Mesenteric fat pad (tissue), 1 donor: ENCODE results near the gene VPS37B. TPM values are rescaled to one million over a fixed set of nuclear protein-coding genes. Genes with fewer than 3 reads are reported as not detected.

Experiments
- DNase-seq: peaks from one replicate; pipeline ENCODE4 v3.0.0-alpha.2; 2020; ENCODE audit warnings: low spot score
- total RNA-seq: library from RNA; stranded (reverse); fragmentation: NEBNext Ultra II Directional; extraction: Animal tissue kit (Norgen Biotek cat#: 25700); gene quantifications from one replicate; pipeline ENCODE4 v1.2.1, GENCODE V29; 2021
- donor health status: DM: yes; HTN: yes; CAD: no.

VPS37B gene
- total RNA-seq, 1 donor from 2014 or later = 27.5 TPM

DNA sequence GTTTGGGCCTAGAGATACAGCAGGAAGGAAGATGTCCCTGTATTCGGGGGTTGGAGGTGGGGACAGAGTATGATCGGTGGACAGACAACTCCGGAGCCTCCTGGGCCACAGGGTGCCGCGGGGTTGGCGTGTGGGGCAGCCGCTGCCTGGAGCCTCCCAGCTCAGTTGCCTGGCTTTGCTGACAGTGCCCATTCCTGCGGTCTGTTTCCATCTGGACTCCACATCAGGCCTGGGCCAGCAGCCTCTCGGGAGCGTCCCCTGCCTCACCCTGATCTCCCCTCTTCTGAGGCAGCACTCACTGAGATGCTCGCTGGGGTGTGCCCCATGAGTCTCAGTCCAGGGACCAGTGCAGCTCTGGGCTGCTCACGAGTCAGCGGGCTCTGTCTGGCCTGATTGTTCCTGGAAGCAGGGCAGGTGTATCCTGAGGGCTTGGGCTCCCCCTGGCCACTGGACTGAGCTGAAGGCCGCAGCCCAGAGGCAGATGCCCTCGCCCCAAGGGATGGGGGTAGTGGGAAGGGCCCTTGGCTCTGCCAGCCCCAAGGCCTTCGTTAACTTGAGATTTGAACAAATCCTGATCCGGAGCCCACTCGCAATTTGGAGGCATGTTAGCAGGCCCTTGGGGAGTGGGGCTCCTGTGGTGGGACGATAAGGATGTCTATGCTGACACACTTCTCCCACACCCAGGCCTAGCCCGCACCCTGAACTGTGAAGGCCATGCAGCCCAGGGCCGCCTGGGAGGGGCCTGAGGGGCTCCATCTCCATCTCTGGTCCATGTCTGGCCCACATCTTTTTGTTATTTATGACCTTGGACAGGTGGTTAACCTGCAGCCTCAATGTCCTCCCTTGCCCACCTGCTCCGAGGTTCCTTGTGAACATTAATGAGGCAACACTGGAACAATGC lies 53.2 kb downstream of the VPS37B start:
- DNase-seq = no peak

DNA sequence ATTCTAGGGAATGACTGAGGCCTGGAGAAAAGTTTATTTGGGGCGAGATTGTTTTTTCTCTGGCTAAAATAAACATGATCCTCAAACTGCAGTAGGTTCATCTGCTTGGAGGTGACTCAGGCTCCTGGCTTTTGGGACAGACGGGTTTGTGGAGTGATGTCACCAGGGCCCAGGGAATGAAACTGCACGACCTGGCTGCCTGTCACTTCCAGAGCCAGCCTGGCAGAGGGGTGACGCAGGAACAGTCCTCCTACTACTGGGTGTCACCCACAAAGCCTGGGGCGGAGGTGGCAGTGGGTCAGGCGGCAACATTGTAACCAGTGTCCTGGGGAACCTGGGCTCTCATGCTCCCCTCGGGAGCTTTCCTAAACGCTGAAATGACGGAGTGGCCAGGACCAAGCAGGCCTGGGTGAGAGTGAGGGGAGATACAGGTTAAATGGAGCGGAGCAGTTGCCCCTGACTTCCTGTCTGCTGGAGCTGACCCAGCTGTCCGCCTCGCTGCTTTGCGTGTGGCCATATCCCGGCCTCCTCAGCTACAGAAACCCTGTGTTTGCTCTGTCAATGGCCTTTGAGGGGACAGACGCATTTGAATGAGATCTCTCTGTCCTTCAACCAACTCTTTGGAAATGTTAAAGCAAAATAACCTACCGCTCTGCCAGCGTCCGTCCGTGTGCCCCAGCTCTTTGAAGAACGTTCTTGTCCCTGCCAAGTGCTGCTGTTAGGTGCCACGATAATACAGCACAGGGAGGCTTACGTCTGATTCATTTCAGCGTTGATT lies 54.2 kb downstream of the VPS37B start:
- no peak for DNase-seq

DNA sequence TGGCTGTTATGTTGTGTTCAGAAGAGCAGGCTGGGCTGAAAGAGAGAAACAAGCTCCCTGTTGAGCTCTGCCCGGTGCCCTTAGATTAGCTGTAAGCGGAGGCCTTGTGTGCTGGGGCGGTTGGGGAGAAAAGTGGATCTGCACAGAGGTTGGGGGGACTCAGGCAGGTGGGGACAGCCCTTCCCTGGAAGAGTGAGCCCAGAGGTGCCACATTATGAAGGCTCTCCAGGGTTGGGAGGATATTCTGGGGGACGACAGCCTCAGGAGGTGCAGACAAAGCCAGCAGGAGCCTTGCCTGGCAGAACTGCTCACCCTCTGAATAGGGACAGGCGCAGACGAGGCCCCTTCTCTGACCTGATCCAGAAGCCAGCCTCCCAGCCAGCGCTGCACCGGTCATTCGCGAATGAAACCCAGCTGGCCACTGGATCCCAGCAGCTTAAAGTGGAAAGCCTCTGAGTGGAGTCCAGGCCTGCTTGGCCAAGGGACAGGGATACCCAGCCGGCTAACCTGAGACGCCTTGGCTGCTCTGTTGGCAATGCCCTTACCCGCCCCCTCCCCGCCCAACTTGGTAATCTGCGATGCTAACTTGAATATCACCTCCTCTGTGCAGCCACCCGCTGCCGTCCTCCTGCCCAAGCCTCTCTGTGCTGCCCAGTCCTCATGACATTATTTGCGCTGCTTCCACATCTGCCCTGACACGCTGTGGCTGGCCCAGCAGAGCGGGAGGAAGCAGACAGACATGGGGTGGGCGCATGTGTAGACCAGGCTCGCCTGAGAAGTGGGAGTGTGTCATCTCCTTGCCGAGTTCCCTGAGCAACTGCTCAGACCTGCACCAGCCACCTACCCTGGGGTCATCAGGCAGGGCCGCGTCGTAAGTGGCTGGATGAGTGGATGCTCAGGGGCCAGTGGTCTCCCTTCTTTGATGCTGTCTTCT lies 55.1 kb downstream of the VPS37B start:
- no peak for DNase-seq

DNA sequence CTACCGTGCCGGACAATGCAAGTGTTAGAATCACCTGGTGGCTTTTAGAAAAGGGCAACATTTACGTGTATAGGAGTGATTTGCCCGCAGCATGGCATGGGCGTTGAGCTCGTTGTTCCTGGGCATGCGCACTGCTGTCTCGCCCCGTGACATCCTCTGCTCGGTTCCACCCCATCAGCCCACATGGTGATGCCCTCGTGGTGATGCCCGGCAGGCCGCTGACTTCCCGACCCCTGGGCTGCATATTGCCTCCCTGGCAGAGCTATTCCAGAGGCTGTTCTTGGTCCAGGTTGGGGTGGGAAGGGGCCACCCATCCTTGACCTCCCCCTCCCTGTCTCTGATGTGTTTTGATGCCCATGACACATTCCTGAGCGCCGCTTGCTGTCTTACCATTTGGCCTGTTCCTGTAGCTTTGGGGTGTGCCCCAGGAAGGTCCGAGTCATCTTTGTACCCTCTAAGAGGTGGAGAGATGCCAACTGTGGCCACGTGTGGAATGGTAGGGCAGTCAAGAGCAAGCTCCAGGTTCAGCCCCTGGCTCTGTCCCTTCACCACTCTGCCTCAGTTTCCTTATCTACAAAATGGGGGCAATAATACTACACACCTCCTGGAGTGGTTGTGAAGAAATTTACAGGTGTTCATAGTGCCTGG lies 55.9 kb downstream of the VPS37B start:
- no peak for DNase-seq

DNA sequence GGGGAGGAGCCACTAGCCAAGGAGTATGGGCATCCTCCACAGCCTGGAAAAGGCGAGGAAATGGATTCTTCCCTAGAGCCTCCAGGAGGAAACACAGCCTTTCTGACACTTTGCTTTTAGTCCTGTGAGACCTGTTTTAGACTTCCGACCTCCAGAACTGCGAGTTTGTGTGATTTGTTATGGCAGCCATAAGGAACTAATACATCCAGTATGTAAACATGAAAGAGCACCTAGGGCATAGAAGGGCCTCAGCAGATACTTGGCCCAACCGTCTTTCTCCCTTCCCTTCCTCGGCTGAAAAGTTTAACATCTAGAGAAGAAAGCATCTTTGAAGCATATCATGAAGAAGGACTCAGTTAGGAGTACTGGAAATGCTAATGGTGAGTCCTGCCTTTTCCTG lies 57.1 kb downstream of the VPS37B start:
- no peak for DNase-seq

DNA sequence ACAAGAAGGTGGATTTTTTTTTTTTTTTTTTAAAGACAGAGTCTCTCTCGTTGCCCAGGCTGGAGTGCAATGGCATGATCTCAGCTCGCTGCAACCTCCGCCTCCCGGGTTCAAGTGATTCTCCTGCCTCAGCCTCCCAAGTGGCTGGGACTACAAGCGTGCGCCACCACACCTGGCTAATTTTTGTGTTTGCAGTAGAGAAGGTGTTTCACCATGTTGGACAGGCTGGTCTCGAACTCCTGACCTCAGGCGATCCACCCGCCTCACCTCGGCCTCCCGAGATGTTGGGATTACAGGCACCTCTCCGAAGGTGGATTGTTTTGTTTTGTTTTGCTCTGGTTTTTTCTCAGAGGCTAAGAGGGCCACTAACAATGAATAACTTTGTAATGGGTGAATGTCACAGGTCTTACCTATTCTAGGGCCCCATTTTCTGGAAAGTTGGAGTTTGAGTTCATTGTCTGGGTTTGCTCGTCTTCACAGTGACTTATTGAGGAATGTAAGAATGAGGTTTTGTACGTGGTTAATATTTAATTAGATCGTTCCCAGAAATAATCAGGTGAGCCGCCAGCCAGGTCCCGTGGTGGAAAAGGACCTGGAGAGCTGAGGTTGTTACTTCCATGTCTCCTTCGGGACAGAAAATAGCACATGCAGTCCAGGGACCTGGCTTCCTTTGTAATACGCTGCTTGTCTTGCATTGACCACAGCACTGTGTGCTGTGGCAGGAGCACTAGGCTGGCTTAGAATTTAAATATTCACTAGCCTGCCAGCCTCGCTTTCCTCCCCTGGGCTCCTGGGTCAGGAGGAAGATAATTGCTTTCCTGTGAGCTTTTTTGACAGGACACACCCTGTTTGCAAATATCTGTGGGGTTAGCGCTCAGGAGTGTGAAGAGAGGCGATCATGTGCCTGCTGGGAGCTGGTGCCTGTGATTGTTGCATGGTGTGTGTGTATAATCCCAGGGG lies 58.3 kb downstream of the VPS37B start:
- no peak for DNase-seq

DNA sequence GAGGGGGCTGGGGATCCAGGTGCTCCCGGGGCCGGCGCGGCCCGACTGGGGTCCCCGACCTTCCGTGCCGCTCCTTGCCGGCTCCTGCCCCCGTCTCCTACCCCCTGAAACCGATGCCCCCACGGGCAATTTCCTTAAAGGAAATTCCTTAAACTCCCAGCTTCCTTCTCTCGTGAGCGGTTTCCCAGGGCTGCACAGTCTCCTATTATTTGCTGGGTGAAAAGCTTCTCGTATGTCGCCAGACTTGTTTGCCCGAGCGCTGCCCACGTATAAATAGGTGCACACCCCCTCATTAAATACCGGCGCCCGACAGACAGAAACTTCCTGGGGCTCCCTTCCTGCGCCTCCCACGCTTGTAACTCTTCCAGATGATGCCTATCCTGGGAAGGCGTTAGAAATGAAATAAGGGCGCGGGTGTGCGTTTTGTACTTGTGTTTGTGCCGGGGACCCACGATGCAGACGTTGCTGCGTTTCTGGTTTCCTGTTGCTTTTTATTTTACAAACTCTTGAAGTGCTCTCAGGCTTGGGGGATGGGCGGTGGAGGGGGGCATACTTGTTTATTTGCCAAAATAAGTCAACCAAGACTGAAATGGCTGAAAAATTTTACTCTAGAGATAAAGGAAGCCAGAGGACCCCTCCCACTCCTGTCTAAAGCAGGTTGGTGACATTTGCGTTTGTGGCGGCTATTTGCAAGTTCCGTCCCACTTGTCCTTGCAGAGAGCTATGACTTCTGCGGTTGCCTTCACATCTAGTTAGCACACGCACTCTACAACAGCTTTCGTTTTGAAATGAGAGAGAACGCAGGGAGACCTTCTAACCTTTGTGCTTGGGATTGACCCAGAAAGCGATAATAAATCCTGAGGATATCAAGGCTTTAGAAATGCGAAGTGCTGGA lies 59.6 kb downstream of the VPS37B start:
- no peak for DNase-seq

- DNase-seq = no peak
Measured at GRCh38 chr12:122835750-122836026, 60.2 kb downstream of the VPS37B start.

GRCh38 chr12:122834921-122835749 lies 60.8 kb downstream of the VPS37B start, which contains the start of gene HIP1R:
HIP1R (plus strand) TSS chr12:122835457; CDS start chr12:122835551, 94 bp downstream.
- no peak for DNase-seq

DNA sequence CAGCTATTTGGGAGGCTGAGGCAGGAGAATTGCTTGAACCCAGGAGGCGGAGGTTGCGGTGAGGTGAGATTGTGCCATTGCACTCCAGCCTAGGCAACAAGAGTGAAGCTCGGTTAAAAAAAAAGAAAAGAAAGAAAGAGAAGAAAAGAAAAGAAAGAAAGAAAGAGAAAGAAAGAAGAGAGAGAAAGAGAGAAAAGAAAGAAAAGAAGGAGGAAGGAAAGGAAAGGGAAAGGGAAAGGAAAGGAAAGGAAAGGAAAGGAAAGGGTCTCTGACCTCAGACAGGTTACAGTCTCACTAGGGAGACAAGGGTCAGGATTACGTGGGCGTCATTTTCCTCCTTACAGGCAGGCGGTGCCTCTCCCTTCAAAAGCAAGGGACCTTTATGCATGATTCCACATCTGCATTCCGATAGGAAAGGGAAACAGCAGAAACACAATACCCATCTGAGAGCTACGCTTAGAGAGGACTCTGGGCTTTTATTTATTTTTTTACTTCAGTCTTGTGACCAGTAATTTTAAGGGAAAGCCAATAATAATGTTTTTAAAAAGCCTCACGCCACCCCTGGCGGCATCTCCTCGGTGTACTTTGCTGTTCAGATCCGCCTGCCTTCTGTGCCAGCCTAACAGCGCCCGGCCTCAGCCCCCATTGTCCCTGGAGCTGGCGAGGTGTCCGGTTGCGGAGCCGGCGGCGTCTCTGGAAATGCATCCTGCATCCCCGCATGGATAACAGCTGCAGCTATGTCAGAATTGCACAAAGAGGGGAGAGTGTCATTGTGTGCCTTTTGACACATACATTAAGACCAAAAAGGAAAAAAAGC lies 61.6 kb downstream of the VPS37B start:
- DNase-seq = no peak

- no peak for DNase-seq
Measured at GRCh38 chr12:122830517-122831214, 65.3 kb downstream of the VPS37B start.

DNA sequence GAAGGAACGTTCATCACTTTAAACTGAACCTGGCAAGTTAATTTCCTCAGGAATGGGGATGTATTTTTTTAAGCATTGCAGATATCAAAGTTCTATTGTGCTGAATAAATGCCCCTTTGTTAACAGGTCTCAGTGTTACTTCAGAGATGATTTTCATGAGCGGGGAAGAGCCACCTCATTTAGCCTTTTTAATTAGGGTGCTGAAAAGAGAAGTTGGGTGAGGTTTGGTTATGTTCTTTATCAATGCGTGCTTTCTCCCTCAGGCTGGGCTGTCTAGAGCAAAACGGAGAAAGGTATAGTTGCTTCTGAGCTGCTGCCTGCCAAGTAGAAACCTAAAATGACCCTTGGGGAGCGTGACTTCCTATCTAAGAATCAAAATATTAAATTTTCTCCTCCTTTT lies 68.7 kb downstream of the VPS37B start:
- DNase-seq = no peak

GRCh38 chr12:122825773-122826724 lies 69.9 kb downstream of the VPS37B start:
- peak; percentile 57 for DNase-seq

DNA sequence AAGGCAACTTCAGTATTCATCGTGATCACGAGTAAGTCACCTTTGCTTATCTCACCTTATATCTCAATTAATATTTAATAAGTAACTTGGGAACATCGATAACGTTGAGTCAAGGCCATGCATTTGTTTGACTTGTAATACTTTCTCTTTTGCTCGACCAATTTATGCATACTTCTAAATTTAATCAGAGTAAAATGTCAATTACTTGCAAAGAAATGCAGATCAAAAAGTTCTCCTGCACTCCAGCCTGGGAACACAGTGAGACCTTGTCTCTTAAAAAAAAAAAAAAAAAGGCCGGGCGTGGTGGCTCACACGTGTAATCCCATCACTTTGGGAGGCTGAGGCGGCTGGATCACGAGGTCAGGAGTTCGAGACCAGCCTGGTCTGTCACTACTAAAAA lies 72.5 kb downstream of the VPS37B start:
- no peak for DNase-seq

DNA sequence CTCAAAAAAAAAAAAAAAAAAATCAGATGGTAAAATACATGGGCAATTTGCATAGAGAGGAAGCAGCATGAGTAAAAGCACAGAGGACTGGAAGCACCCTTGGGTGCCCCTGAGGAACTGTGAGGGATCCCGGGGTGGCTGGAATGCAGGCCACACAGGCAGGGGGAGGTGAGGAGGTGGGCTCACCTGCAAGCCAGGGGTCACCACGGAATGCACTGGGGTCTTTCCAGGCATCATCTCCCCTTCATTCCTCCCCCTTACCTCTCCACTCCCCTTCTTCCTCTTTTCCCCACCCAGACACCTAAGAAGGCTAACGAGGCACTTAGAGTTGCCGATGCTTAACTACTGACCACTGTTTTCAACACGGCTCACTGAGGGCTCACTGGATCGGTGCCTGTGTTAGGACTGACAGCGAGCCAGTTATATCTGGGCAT lies 75.1 kb downstream of the VPS37B start:
- no peak for DNase-seq
